Measurements from ENCODE around the gene LRP1B.

GRCh38 chr2:141805302-141805701 is 325.5 kb downstream of the LRP1B start:
- TF ChIP-seq CTCF (IDR thresholded peaks at IDR 0.05; ENCODE audit: low read length) (no peak), EZH2 (optimal IDR thresholded peaks at IDR 0.05; ENCODE audit: low read depth, low read length) (no peak), EZH2phosphoT487 (IDR thresholded peaks at IDR 0.05; ENCODE audit: low read length) (no peak)
